K562 (cell line): Measurements from ENCODE around the gene DYRK1A. TPM values are rescaled to one million over a fixed set of nuclear protein-coding genes. Genes with fewer than 3 reads are reported as not detected.

Experiments used
- ARNT ChIP-seq, 2 experiments: fragments of 450-650 bp; IDR thresholded peaks; 2 replicates each; pipeline ENCODE4 v1.6.1; 2016; ENCODE audit warnings: mild to moderate bottlenecking in 1 of 2
- ASH1L ChIP-seq: fragments of 450-650 bp; IDR thresholded peaks from 2 replicates; pipeline ENCODE4 v1.6.1; 2018; ENCODE audit warnings: borderline replicate concordance, mild to moderate bottlenecking, low read depth; ENCODE audit not compliant: partially characterized antibody
- CEBPB ChIP-seq: fragments of 450-650 bp; IDR thresholded peaks from 2 replicates; pipeline ENCODE4 v1.6.1; 2016; ENCODE audit warnings: missing genetic modification characterization, missing compliant biosample characterization
- GATA2 ChIP-seq: sonication (generic); formaldehyde crosslinking; IDR thresholded peaks from 2 replicates; pipeline ENCODE4 v1.4.0; 2020; ENCODE audit warnings: mild to moderate bottlenecking, missing genetic modification reagents
- LEF1 ChIP-seq: fragments of 450-650 bp; IDR thresholded peaks from 2 replicates; pipeline ENCODE4 v1.6.1; 2016; ENCODE audit warnings: mild to moderate bottlenecking
- MAZ ChIP-seq, 2 experiments: fragments of 450-650 bp in 1 of 2; sonication (generic) in 1 of 2; formaldehyde crosslinking; IDR thresholded peaks in 1 of 2; conservative IDR thresholded peaks in 1 of 2; 2 replicates each; pipeline versions ENCODE4 v1.4.0 to v1.5.0; 2020; ENCODE audit warnings: mild to moderate bottlenecking in 1 of 2, missing genetic modification reagents in 1 of 2
- MTA3 ChIP-seq: fragments of 450-650 bp; formaldehyde crosslinking; IDR thresholded peaks from 2 replicates; pipeline ENCODE4 v1.6.1; 2017; ENCODE audit warnings: mild to moderate bottlenecking, borderline replicate concordance
- NCOA1 ChIP-seq: fragments of 450-650 bp; IDR thresholded peaks from 2 replicates; pipeline ENCODE4 v1.6.1; 2016; ENCODE audit warnings: low read depth
- RUNX1 ChIP-seq: sonication (generic); IDR thresholded peaks from 2 replicates; pipeline ENCODE4 v1.6.1; 2016; ENCODE audit warnings: antibody characterized with exemption, low read depth
- SMAD4 ChIP-seq: fragments of 250-450 bp; sonication (Bioruptor Pico); conservative IDR thresholded peaks from 2 replicates; pipeline ENCODE4 v1.8.0; 2021; ENCODE audit warnings: inconsistent platforms, mild to moderate bottlenecking, moderate library complexity
- SMARCA4 ChIP-seq: fragments of 450-650 bp; IDR thresholded peaks from 2 replicates; pipeline ENCODE4 v1.6.1; 2016
- TAF15 ChIP-seq: fragments of 200-400 bp; formaldehyde crosslinking; IDR thresholded peaks from 2 replicates; pipeline ENCODE4 v1.6.1; 2017; ENCODE audit warnings: mild to moderate bottlenecking, low read depth, low read length, moderate library complexity
- TCF3 ChIP-seq: sonication (generic); formaldehyde crosslinking; IDR thresholded peaks from 2 replicates; pipeline ENCODE4 v1.4.0; 2020; ENCODE audit warnings: mild to moderate bottlenecking, missing genetic modification reagents
- TEAD4 ChIP-seq, 2 experiments: sonication (generic) in 1 of 2; formaldehyde crosslinking in 1 of 2; IDR thresholded peaks; 2 replicates each; pipeline versions ENCODE4 v1.6.1 to v1.8.0; 2012 to 2022; ENCODE audit warnings: borderline replicate concordance in 1 of 2, inconsistent platforms in 1 of 2, low read length in 1 of 2, mild to moderate bottlenecking in 1 of 2, missing genetic modification reagents in 1 of 2
- ZBTB1 ChIP-seq: sonication (generic); formaldehyde crosslinking; IDR thresholded peaks from 2 replicates; pipeline ENCODE4 v1.8.1; 2023; ENCODE audit warnings: missing genetic modification reagents, low read depth, mild to moderate bottlenecking, borderline replicate concordance
- ZNF41 ChIP-seq: fragments of 250-450 bp; sonication (Bioruptor Pico); conservative IDR thresholded peaks from 2 replicates; pipeline ENCODE4 v1.4.0; 2020; ENCODE audit warnings: mild to moderate bottlenecking
- polyA plus RNA-seq, 8 experiments: library from polyadenylated mRNA; depleted of rRNA in 4 of 8; stranded (reverse) in 5 of 8; unstranded in 3 of 8; fragments of >200 nt; fragmentation: Nextera tagmentation in 2 of 8; fragmentation: Illumina TruSeq in 1 of 8; extraction: Ambion mirVana in 2 of 8; extraction: Trizol in 1 of 8; gene quantifications; 2 replicates each; pipeline versions ENCODE4 v1.2.1 to v1.2.3, GENCODE V29; 2011 to 2014; ENCODE audit warnings: inconsistent platforms in 1 of 8, missing spikeins in 1 of 8
- total RNA-seq, 7 experiments: library from RNA; depleted of rRNA in 6 of 7; stranded (reverse); fragments of >200 nt in 6 of 7; fragmentation: Illumina TruSeq in 2 of 7; extraction: Trizol in 2 of 7; gene quantifications; 2 replicates each; pipeline versions ENCODE4 v1.2.1 to v1.2.3, GENCODE V29; 2011 to 2021; ENCODE audit warnings: low replicate concordance in 1 of 7
- TF ChIP-seq, protein P1 (sequence below), 3 experiments: IDR thresholded peaks in 2 of 3; conservative IDR thresholded peaks in 1 of 3; 2 replicates each; pipeline ENCODE4 v1.5.1; 2011 to 2012; ENCODE audit warnings: low read length in 3 of 3, mild to moderate bottlenecking in 3 of 3, control low read depth in 2 of 3, improper control_type of control experiment in 1 of 3, inconsistent platforms in 1 of 3, low read depth in 1 of 3, mixed read lengths in 1 of 3, moderate library complexity in 1 of 3; ENCODE audit not compliant: insufficient read depth in 2 of 3
- TF ChIP-seq, protein P2 (sequence below), 2 experiments: fragments of 450-650 bp in 1 of 2; sonication (generic) in 1 of 2; formaldehyde crosslinking; conservative IDR thresholded peaks; 2 replicates each; pipeline versions ENCODE4 v1.4.0 to v1.8.1; 2020 to 2022; ENCODE audit warnings: mild to moderate bottlenecking in 1 of 2, missing genetic modification reagents in 1 of 2
- TF ChIP-seq, protein P3 (sequence below), 2 experiments: IDR thresholded peaks; 2 replicates each; pipeline ENCODE4 v1.6.1; 2011; ENCODE audit warnings: borderline replicate concordance in 1 of 2, control low read depth in 1 of 2, low read depth in 1 of 2, low read length in 1 of 2, mild to moderate bottlenecking in 1 of 2, mixed read lengths in 1 of 2, moderate library complexity in 1 of 2; ENCODE audit not compliant: insufficient read depth in 1 of 2, insufficient read length in 1 of 2, poor library complexity in 1 of 2, severe bottlenecking in 1 of 2; ENCODE audit errors: extremely low read depth in 1 of 2
- TF ChIP-seq, protein P4 (sequence below): sonication (generic); formaldehyde crosslinking; IDR thresholded peaks from 2 replicates; pipeline ENCODE4 v1.8.0; 2023; ENCODE audit warnings: mild to moderate bottlenecking, missing genetic modification reagents
- TF ChIP-seq, protein P5 (sequence below): fragments of 200-800 bp; sonication (Bioruptor generic); IDR thresholded peaks from 2 replicates; pipeline ENCODE4 v1.6.1; 2017; ENCODE audit warnings: missing genetic modification characterization, missing compliant biosample characterization

DYRK1A gene
- total and polyA plus RNA-seq, 9 of the 15 experiments (the other 6 are each of a cell fraction or from before 2014, with no cell fraction given), result 3.7 to 64.8 (median 42.3) TPM

DNA sequence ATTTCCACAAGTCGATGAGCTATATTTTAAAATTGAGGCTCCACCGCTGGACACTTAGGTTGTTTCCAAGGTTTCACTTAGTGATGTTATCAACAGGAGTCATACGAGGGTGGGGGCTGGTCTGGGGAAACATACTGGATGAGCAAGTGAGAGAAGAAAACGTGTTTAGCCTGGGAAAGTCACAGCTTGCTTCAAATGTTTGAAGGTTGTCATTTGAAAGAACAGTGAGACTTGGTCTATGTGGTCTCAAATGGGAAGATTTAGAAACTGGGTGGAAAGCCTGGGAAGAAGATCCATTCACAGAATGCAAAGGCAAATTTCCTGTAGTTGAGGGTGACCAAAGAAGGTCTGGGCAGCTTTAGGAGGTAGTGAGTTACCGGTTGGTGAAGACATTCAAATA lies 9.9 kb upstream of the DYRK1A start (continued):
- TF ChIP-seq, protein P1, sequence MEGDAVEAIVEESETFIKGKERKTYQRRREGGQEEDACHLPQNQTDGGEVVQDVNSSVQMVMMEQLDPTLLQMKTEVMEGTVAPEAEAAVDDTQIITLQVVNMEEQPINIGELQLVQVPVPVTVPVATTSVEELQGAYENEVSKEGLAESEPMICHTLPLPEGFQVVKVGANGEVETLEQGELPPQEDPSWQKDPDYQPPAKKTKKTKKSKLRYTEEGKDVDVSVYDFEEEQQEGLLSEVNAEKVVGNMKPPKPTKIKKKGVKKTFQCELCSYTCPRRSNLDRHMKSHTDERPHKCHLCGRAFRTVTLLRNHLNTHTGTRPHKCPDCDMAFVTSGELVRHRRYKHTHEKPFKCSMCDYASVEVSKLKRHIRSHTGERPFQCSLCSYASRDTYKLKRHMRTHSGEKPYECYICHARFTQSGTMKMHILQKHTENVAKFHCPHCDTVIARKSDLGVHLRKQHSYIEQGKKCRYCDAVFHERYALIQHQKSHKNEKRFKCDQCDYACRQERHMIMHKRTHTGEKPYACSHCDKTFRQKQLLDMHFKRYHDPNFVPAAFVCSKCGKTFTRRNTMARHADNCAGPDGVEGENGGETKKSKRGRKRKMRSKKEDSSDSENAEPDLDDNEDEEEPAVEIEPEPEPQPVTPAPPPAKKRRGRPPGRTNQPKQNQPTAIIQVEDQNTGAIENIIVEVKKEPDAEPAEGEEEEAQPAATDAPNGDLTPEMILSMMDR (IDR thresholded peaks at IDR 0.05 in 2 of 3, conservative IDR thresholded peaks at IDR 0.05 in 1 of 3; ENCODE audit: insufficient read depth in 2 of 3, low read depth in 1 of 3, low read length in 3 of 3), result no peak
- TF ChIP-seq, protein P2, sequence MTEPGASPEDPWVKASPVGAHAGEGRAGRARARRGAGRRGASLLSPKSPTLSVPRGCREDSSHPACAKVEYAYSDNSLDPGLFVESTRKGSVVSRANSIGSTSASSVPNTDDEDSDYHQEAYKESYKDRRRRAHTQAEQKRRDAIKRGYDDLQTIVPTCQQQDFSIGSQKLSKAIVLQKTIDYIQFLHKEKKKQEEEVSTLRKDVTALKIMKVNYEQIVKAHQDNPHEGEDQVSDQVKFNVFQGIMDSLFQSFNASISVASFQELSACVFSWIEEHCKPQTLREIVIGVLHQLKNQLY (CRISPR knock-in tag; conservative IDR thresholded peaks at IDR 0.05), result no peak
- TF ChIP-seq RUNX1, result no peak
- 0 out of 2 replicates have a peak, but pooled peaks have one; percentile 43 for TF ChIP-seq ZBTB1 (CRISPR knock-in tag)
- TF ChIP-seq ARNT (IDR thresholded peaks at IDR 0.05), result peak in 1 of 2 experiments; percentile 86; a peak in 2 of 4 replicates
- TF ChIP-seq, protein P3, sequence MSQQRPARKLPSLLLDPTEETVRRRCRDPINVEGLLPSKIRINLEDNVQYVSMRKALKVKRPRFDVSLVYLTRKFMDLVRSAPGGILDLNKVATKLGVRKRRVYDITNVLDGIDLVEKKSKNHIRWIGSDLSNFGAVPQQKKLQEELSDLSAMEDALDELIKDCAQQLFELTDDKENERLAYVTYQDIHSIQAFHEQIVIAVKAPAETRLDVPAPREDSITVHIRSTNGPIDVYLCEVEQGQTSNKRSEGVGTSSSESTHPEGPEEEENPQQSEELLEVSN (IDR thresholded peaks at IDR 0.05; ENCODE audit: borderline replicate concordance in 1 of 2, extremely low read depth in 1 of 2, insufficient read depth in 1 of 2, insufficient read length in 1 of 2, low read depth in 1 of 2, low read length in 1 of 2, poor library complexity in 1 of 2, severe bottlenecking in 1 of 2), result peak; percentile 77 to 80
- no peak for TF ChIP-seq TAF15
- TF ChIP-seq NCOA1, result 0 out of 2 replicates have a peak, but pooled peaks have one; percentile 15
- peak; percentile 57; the same call in 1 of the 2 replicates for TF ChIP-seq LEF1
- TF ChIP-seq ASH1L, result peak; percentile 67
- TF ChIP-seq ZNF41 (CRISPR knock-in tag), result no peak
- TF ChIP-seq, protein P4, sequence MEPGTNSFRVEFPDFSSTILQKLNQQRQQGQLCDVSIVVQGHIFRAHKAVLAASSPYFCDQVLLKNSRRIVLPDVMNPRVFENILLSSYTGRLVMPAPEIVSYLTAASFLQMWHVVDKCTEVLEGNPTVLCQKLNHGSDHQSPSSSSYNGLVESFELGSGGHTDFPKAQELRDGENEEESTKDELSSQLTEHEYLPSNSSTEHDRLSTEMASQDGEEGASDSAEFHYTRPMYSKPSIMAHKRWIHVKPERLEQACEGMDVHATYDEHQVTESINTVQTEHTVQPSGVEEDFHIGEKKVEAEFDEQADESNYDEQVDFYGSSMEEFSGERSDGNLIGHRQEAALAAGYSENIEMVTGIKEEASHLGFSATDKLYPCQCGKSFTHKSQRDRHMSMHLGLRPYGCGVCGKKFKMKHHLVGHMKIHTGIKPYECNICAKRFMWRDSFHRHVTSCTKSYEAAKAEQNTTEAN (CRISPR knock-in tag), result no peak
- TF ChIP-seq, protein P5, sequence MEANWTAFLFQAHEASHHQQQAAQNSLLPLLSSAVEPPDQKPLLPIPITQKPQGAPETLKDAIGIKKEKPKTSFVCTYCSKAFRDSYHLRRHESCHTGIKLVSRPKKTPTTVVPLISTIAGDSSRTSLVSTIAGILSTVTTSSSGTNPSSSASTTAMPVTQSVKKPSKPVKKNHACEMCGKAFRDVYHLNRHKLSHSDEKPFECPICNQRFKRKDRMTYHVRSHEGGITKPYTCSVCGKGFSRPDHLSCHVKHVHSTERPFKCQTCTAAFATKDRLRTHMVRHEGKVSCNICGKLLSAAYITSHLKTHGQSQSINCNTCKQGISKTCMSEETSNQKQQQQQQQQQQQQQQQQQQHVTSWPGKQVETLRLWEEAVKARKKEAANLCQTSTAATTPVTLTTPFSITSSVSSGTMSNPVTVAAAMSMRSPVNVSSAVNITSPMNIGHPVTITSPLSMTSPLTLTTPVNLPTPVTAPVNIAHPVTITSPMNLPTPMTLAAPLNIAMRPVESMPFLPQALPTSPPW, result peak; percentile 61
- TF ChIP-seq CEBPB (tag), result peak; percentile 66; the same call in 1 of the 2 replicates
- TF ChIP-seq TEAD4 (IDR thresholded peaks at IDR 0.05; ENCODE audit: low read length), result no peak; the same call in 1 of the 2 replicates
- no peak for TF ChIP-seq TEAD4 (CRISPR knock-in tag; IDR thresholded peaks at IDR 0.05; ENCODE audit: borderline replicate concordance)
- TF ChIP-seq MTA3, result no peak
- TF ChIP-seq SMARCA4, result peak; percentile 52; the same call in 1 of the 2 replicates
- peak; percentile 73 for TF ChIP-seq GATA2 (CRISPR knock-in tag)
- TF ChIP-seq MAZ (CRISPR knock-in tag; conservative IDR thresholded peaks at IDR 0.05 in 1 of 2, IDR thresholded peaks at IDR 0.05 in 1 of 2), result peak; percentile 73 to 97
- peak; percentile 49 for TF ChIP-seq SMAD4 (CRISPR knock-in tag)
- TF ChIP-seq TCF3 (CRISPR knock-in tag), result no peak
